Measurements from ENCODE around the gene SMARCB1.

SMARCB1 gene

GRCh38 chr22:23752750-23753149 is 34.0 kb upstream of the SMARCB1 start:
- Histone ChIP-seq H4K91ac (ENCODE audit: low read length) (peak overlapping the region; percentile 18), H3K4me3 (ENCODE audit: insufficient read depth in 1 of 2, low read depth in 1 of 2, low read length in 2 of 2) (no peak overlapping the region), H3K9me3 (ENCODE audit: control insufficient read depth, low read length) (no peaks in the 10 kb centered on the region), H3K4me2 (ENCODE audit: low read length, poor library complexity, severe bottlenecking) (no peak overlapping the region), H3K36me3 (ENCODE audit: control insufficient read depth in 1 of 2, insufficient read depth in 2 of 2, low read depth in 1 of 2, low read length in 2 of 2) (no peaks in the 10 kb centered on the region), H3K9ac (ENCODE audit: low read length) (no peak overlapping the region), H2BK15ac (ENCODE audit: low read depth, poor library complexity, severe bottlenecking) (no peak overlapping the region), H3K27me3 (ENCODE audit: control insufficient read depth in 1 of 2, insufficient read depth in 1 of 2, low read length in 2 of 2) (peaks cover 0 to 5% of the 10 kb centered on the region in 2 experiments), H2BK120ac (ENCODE audit: low read depth, low read length) (no peak overlapping the region), H3K27ac (ENCODE audit: low read length, poor library complexity, severe bottlenecking) (no peak overlapping the region), H3K14ac (ENCODE audit: low read length in 2 of 2) (no peak overlapping the region), H2BK12ac (ENCODE audit: low read length in 2 of 2) (no peak overlapping the region), H3K4me1 (ENCODE audit: control insufficient read depth, insufficient read depth, low read depth, low read length) (peaks cover 8% of the 10 kb centered on the region), H2BK5ac (ENCODE audit: low read depth, low read length, poor library complexity, severe bottlenecking) (no peak overlapping the region), H3K79me1 (replicated peaks; ENCODE audit: low read length, poor library complexity, severe bottlenecking) (peaks cover 11% of the 10 kb centered on the region), H4K8ac (ENCODE audit: low read length) (no peak overlapping the region), H2AFZ (ENCODE audit: low read depth, low read length) (no peak overlapping the region), H3K4ac (ENCODE audit: low read depth in 1 of 2, low read length in 2 of 2) (no peak overlapping the region), H3K18ac (ENCODE audit: low read depth in 1 of 2, low read length in 2 of 2) (no peak overlapping the region), H3K23ac (ENCODE audit: low read length in 2 of 2) (no peak overlapping the region), H2AK5ac (ENCODE audit: low read length, severe bottlenecking) (no peak overlapping the region)
- 92% methylated on average over 16 of the region's 16 CpGs for WGBS
- DNase-seq: no peak

DNA sequence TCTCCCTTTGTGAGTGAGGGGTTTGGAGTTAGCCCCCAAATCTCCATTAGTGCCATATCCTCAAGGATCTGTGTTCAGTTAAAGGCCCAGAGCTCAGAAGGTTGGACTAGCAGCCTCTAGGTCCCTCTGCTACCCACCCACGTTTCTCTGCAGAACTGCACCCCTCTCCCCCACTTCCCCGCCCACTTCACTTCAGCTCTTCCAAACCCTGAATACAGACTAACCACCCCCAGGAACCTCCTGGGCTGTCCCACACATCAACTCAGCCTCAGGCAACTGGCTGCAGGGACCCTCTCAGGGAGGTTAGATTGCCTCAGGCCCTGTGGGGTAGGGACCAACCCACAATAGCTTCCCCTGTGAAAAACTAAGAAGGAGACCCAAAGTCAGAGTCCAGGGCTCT is 33.4 kb upstream of the SMARCB1 start:
- H2BK120ac ChIP-seq (ENCODE audit: low read depth, low read length): no peak overlapping the region
- no peak overlapping the region for H2BK12ac ChIP-seq (ENCODE audit: low read length in 2 of 2)
- H2AK5ac ChIP-seq (ENCODE audit: low read length, severe bottlenecking): no peak overlapping the region
- H3K18ac ChIP-seq (ENCODE audit: low read depth in 1 of 2, low read length in 2 of 2): no peak overlapping the region
- H3K4ac ChIP-seq (ENCODE audit: low read depth in 1 of 2, low read length in 2 of 2): no peak overlapping the region
- DNase-seq: no peak
- H3K4me3 ChIP-seq (ENCODE audit: insufficient read depth in 1 of 2, low read depth in 1 of 2, low read length in 2 of 2): no peak overlapping the region
- no peaks in the 10 kb centered on the region for H3K36me3 ChIP-seq (ENCODE audit: control insufficient read depth in 1 of 2, insufficient read depth in 2 of 2, low read depth in 1 of 2, low read length in 2 of 2)
- H3K79me1 ChIP-seq (replicated peaks; ENCODE audit: low read length, poor library complexity, severe bottlenecking): peaks cover 10% of the 10 kb centered on the region
- WGBS: 81% methylated on average over 2 of the region's 2 CpGs
- H3K9ac ChIP-seq (ENCODE audit: low read length): no peak overlapping the region
- H3K4me2 ChIP-seq (ENCODE audit: low read length, poor library complexity, severe bottlenecking): no peak overlapping the region
- H3K27ac ChIP-seq (ENCODE audit: low read length, poor library complexity, severe bottlenecking): no peak overlapping the region
- no peak overlapping the region for H4K8ac ChIP-seq (ENCODE audit: low read length)
- H2BK5ac ChIP-seq (ENCODE audit: low read depth, low read length, poor library complexity, severe bottlenecking): no peak overlapping the region
- no peak overlapping the region for H2BK15ac ChIP-seq (ENCODE audit: low read depth, poor library complexity, severe bottlenecking)
- H2AFZ ChIP-seq (ENCODE audit: low read depth, low read length): no peak overlapping the region
- peaks cover 0 to 5% of the 10 kb centered on the region in 2 experiments for H3K27me3 ChIP-seq (ENCODE audit: control insufficient read depth in 1 of 2, insufficient read depth in 1 of 2, low read length in 2 of 2)
- H3K4me1 ChIP-seq (ENCODE audit: control insufficient read depth, insufficient read depth, low read depth, low read length): peaks cover 8% of the 10 kb centered on the region
- H3K14ac ChIP-seq (ENCODE audit: low read length in 2 of 2): no peak overlapping the region
- no peak overlapping the region for H4K91ac ChIP-seq (ENCODE audit: low read length)
- H3K9me3 ChIP-seq (ENCODE audit: control insufficient read depth, low read length): no peaks in the 10 kb centered on the region
- no peak overlapping the region for H3K23ac ChIP-seq (ENCODE audit: low read length in 2 of 2)

GRCh38 chr22:23754220-23754919 is 32.4 kb upstream of the SMARCB1 start, which contains the start of gene VPREB3:
Gene VPREB3 (minus strand): TSS chr22:23754425. CDS start chr22:23754363, 62 bp downstream.
- H3K14ac ChIP-seq (ENCODE audit: low read length in 2 of 2): no peak within 1 kb of the TSS
- H3K4me3 ChIP-seq (ENCODE audit: insufficient read depth in 1 of 2, low read depth in 1 of 2, low read length in 2 of 2): no peak within 1 kb of the TSS
- no peak within 1 kb of the TSS for H3K4ac ChIP-seq (ENCODE audit: low read depth in 1 of 2, low read length in 2 of 2)
- H2BK12ac ChIP-seq (ENCODE audit: low read length in 2 of 2): no peak within 1 kb of the TSS
- no peak within 1 kb of the TSS for H2BK15ac ChIP-seq (ENCODE audit: low read depth, poor library complexity, severe bottlenecking)
- no peaks in the 10 kb centered on the region for H3K9me3 ChIP-seq (ENCODE audit: control insufficient read depth, low read length)
- no peak within 1 kb of the TSS for H3K27ac ChIP-seq (ENCODE audit: low read length, poor library complexity, severe bottlenecking)
- H2AK5ac ChIP-seq (ENCODE audit: low read length, severe bottlenecking): no peak within 1 kb of the TSS
- H3K23ac ChIP-seq (ENCODE audit: low read length in 2 of 2): no peak within 1 kb of the TSS
- no peak within 1 kb of the TSS for H2AFZ ChIP-seq (ENCODE audit: low read depth, low read length)
- peaks cover 0 to 5% of the 10 kb centered on the region in 2 experiments for H3K27me3 ChIP-seq (ENCODE audit: control insufficient read depth in 1 of 2, insufficient read depth in 1 of 2, low read length in 2 of 2)
- H2BK120ac ChIP-seq (ENCODE audit: low read depth, low read length): no peak within 1 kb of the TSS
- H3K79me1 ChIP-seq (replicated peaks; ENCODE audit: low read length, poor library complexity, severe bottlenecking): peaks cover 10% of the 10 kb centered on the region
- no peak within 1 kb of the TSS for H2BK5ac ChIP-seq (ENCODE audit: low read depth, low read length, poor library complexity, severe bottlenecking)
- DNase-seq: no peak
- no peaks in the 10 kb centered on the region for H3K36me3 ChIP-seq (ENCODE audit: control insufficient read depth in 1 of 2, insufficient read depth in 2 of 2, low read depth in 1 of 2, low read length in 2 of 2)
- no peak within 1 kb of the TSS for H4K8ac ChIP-seq (ENCODE audit: low read length)
- H3K4me1 ChIP-seq (ENCODE audit: control insufficient read depth, insufficient read depth, low read depth, low read length): peaks cover 8% of the 10 kb centered on the region
- H3K18ac ChIP-seq (ENCODE audit: low read depth in 1 of 2, low read length in 2 of 2): no peak within 1 kb of the TSS
- H4K91ac ChIP-seq (ENCODE audit: low read length): no peak within 1 kb of the TSS
- H3K9ac ChIP-seq (ENCODE audit: low read length): no peak within 1 kb of the TSS
- H3K4me2 ChIP-seq (ENCODE audit: low read length, poor library complexity, severe bottlenecking): no peak within 1 kb of the TSS
- WGBS: 96% methylated on average over 13 of the region's 14 CpGs

DNA sequence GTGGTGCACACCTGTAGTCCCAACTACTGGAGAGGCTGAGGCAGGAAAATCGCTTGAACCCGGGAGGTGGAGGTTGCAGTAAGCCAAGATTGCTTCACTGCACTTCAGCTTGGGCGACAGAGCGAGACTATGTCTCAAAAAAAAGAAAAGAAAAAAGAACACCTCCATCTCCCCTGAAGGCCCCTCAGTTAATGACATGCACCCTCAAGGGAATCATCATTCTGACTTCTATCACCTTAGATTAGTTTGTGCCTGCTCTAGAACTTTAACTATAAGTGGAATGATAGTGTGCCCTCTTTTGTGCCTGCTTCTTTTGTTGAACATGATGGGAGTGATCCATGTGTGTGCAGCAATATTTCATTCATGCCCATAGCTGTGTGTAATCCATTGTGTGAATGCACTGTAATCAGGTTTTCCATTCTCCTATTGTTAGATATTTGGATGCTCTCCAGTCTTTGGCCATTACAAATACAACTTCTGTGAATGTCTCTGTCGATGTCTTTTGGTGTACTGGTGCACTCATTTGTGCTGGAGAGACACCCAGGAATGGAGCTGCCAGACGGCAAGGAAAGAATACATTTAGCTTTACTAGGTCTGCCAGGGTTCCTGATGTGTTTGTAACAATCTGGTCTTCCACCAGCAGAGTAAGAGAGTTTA is 31.7 kb upstream of the SMARCB1 start:
- no peak overlapping the region for H2AFZ ChIP-seq (ENCODE audit: low read depth, low read length)
- H3K79me1 ChIP-seq (replicated peaks; ENCODE audit: low read length, poor library complexity, severe bottlenecking): peaks cover 6% of the 10 kb centered on the region
- H3K4me2 ChIP-seq (ENCODE audit: low read length, poor library complexity, severe bottlenecking): no peak overlapping the region
- no peak overlapping the region for H4K91ac ChIP-seq (ENCODE audit: low read length)
- H4K8ac ChIP-seq (ENCODE audit: low read length): no peak overlapping the region
- H2AK5ac ChIP-seq (ENCODE audit: low read length, severe bottlenecking): no peak overlapping the region
- H2BK12ac ChIP-seq (ENCODE audit: low read length in 2 of 2): no peak overlapping the region
- no peak overlapping the region for H3K23ac ChIP-seq (ENCODE audit: low read length in 2 of 2)
- no peak overlapping the region for H3K27ac ChIP-seq (ENCODE audit: low read length, poor library complexity, severe bottlenecking)
- H3K4me1 ChIP-seq (ENCODE audit: control insufficient read depth, insufficient read depth, low read depth, low read length): peaks cover 6% of the 10 kb centered on the region
- no peak overlapping the region for H2BK15ac ChIP-seq (ENCODE audit: low read depth, poor library complexity, severe bottlenecking)
- H2BK120ac ChIP-seq (ENCODE audit: low read depth, low read length): no peak overlapping the region
- no peak overlapping the region for H3K4ac ChIP-seq (ENCODE audit: low read depth in 1 of 2, low read length in 2 of 2)
- DNase-seq: no peak
- H2BK5ac ChIP-seq (ENCODE audit: low read depth, low read length, poor library complexity, severe bottlenecking): no peak overlapping the region
- peaks cover 0 to 5% of the 10 kb centered on the region in 2 experiments for H3K27me3 ChIP-seq (ENCODE audit: control insufficient read depth in 1 of 2, insufficient read depth in 1 of 2, low read length in 2 of 2)
- no peaks in the 10 kb centered on the region for H3K36me3 ChIP-seq (ENCODE audit: control insufficient read depth in 1 of 2, insufficient read depth in 2 of 2, low read depth in 1 of 2, low read length in 2 of 2)
- 90% methylated on average over 4 of the region's 6 CpGs for WGBS
- no peak overlapping the region for H3K4me3 ChIP-seq (ENCODE audit: insufficient read depth in 1 of 2, low read depth in 1 of 2, low read length in 2 of 2)
- no peak overlapping the region for H3K14ac ChIP-seq (ENCODE audit: low read length in 2 of 2)
- no peaks in the 10 kb centered on the region for H3K9me3 ChIP-seq (ENCODE audit: control insufficient read depth, low read length)
- no peak overlapping the region for H3K18ac ChIP-seq (ENCODE audit: low read depth in 1 of 2, low read length in 2 of 2)
- H3K9ac ChIP-seq (ENCODE audit: low read length): no peak overlapping the region

Measured in mesenchymal stem cell (in vitro differentiated cells and primary cell).